KMS-11 (cell line): Measurements from ENCODE around the gene PLOD3.

Experiments
- H2AFZ ChIP-seq: fragments of 200-600 bp; sonication (generic); 2 replicates; pipeline ENCODE4 v1.6.1; 2016; ENCODE audit warnings: antibody characterized with exemption, mixed run types, low read depth
- H3K27ac ChIP-seq: fragments of 200-600 bp; sonication (generic); 2 replicates; pipeline ENCODE4 v1.6.1; 2016; ENCODE audit warnings: mild to moderate bottlenecking, mixed run types
- H3K27me3 ChIP-seq: fragments of 200-600 bp; sonication (generic); 2 replicates; pipeline ENCODE4 v1.6.1; 2017; ENCODE audit warnings: mild to moderate bottlenecking, low read depth, mixed run types, moderate library complexity; ENCODE audit not compliant: insufficient read depth
- H3K36me3 ChIP-seq: fragments of 200-600 bp; sonication (generic); 2 replicates; pipeline ENCODE4 v1.6.1; 2017; ENCODE audit warnings: mild to moderate bottlenecking, mixed run types; ENCODE audit not compliant: insufficient read depth
- H3K4me1 ChIP-seq: fragments of 200-600 bp; sonication (generic); 2 replicates; pipeline ENCODE4 v1.6.1; 2016; ENCODE audit warnings: mild to moderate bottlenecking, low read depth, mixed run types; ENCODE audit not compliant: poor library complexity, severe bottlenecking
- H3K4me2 ChIP-seq: fragments of 200-600 bp; sonication (generic); 2 replicates; pipeline ENCODE4 v1.7.0; 2016; ENCODE audit warnings: mild to moderate bottlenecking, mixed run types
- H3K4me3 ChIP-seq: fragments of 200-600 bp; sonication (generic); IDR thresholded peaks from 2 replicates; pipeline ENCODE4 v1.6.1; 2017; ENCODE audit warnings: low read depth, low read length, mixed read lengths; ENCODE audit not compliant: insufficient read depth
- H3K79me2 ChIP-seq: fragments of 200-600 bp; sonication (generic); 2 replicates; pipeline ENCODE4 v1.6.1; 2016; ENCODE audit warnings: low read depth, mixed run types; ENCODE audit not compliant: insufficient read depth
- H3K9ac ChIP-seq: fragments of 200-600 bp; sonication (generic); 2 replicates; pipeline ENCODE4 v1.6.1; 2016; ENCODE audit warnings: mild to moderate bottlenecking, mixed run types
- H4K20me1 ChIP-seq: fragments of 200-600 bp; sonication (generic); 2 replicates; pipeline ENCODE4 v1.6.1; 2016; ENCODE audit warnings: mild to moderate bottlenecking, mixed run types; ENCODE audit not compliant: insufficient read depth
- TF ChIP-seq, protein P1 (sequence below): fragments of 200-600 bp; sonication (generic); conservative IDR thresholded peaks from 2 replicates; pipeline ENCODE4 v1.6.1; 2017; ENCODE audit warnings: low read depth, mild to moderate bottlenecking, antibody characterized with exemption, low read length, moderate library complexity, mixed read lengths

PLOD3 gene

DNA sequence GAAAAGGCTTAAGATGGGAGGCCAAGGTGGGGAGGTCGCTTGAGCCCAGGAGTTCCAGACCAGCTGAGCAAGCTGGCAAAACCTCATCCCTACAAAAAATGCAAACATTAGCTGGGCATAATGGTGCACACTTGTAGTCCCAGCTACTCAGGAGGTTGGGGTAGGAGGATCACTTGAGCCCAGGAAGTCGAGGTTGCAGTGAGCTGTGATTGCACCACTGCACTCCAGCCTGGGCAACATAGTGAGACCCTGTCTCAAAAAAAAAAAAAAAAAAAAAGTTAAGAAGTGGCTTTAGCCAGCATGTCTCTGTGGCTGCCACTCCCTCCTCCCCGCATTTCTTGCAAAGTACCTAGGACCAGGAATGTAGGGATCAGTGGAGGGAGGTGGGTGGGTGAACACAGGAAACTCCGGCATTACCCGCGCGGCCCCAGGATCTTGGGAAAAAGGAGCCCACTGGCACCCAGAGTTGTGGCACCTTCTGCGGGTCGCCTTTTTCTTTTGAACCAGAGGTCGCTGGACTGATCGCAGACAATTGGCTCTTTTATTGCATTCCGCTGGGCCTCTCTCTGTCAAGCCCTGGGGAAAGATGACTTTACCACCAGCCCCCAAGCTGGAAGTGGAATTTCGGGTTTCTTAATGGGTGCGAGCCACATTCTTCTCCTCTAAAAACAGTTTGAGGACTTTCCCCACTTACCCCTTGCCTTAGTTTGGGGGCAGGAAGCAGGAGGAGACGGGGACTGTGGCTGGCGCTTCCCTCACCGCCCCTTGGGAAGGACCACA is 55.5 kb downstream of the PLOD3 start:
- no peaks in the 10 kb centered on the region for H3K79me2 ChIP-seq
- no peaks in the 10 kb centered on the region for H3K36me3 ChIP-seq
- TF ChIP-seq, protein P1, sequence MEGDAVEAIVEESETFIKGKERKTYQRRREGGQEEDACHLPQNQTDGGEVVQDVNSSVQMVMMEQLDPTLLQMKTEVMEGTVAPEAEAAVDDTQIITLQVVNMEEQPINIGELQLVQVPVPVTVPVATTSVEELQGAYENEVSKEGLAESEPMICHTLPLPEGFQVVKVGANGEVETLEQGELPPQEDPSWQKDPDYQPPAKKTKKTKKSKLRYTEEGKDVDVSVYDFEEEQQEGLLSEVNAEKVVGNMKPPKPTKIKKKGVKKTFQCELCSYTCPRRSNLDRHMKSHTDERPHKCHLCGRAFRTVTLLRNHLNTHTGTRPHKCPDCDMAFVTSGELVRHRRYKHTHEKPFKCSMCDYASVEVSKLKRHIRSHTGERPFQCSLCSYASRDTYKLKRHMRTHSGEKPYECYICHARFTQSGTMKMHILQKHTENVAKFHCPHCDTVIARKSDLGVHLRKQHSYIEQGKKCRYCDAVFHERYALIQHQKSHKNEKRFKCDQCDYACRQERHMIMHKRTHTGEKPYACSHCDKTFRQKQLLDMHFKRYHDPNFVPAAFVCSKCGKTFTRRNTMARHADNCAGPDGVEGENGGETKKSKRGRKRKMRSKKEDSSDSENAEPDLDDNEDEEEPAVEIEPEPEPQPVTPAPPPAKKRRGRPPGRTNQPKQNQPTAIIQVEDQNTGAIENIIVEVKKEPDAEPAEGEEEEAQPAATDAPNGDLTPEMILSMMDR = no peak
- no peak overlapping the region for H2AFZ ChIP-seq
- H3K27ac ChIP-seq = no peak overlapping the region
- no peak overlapping the region for H3K9ac ChIP-seq
- peaks cover 17% of the 10 kb centered on the region for H3K27me3 ChIP-seq
- H3K4me3 ChIP-seq = no peak overlapping the region
- no peak overlapping the region for H3K4me2 ChIP-seq
- H3K4me1 ChIP-seq = peaks cover 11% of the 10 kb centered on the region
- H4K20me1 ChIP-seq = no peaks in the 10 kb centered on the region

DNA sequence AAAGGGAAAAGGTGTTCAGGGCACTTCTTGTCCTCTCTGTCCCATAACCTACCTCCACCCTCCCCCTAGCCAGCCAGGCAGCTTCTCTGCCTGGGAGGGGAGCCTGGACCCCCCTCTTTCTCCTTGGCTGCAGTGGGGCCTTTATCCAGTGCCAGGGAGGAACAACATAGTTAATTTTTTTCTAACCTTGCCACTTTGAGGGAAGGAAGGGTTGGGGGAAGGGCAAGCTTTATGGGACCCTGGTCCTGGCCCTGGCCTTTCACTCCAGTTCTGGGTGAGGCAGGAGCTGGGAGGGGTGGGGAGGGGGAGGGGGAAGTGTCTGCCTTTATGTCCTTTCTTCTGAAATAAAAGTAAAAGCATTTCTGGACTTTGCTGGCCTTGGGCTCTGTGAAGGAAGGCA is 56.5 kb downstream of the PLOD3 start:
- Histone ChIP-seq H3K36me3 (no peaks in the 10 kb centered on the region), H3K9ac (no peak overlapping the region), H4K20me1 (no peaks in the 10 kb centered on the region), H2AFZ (no peak overlapping the region), H3K4me2 (no peak overlapping the region), H3K4me1 (peaks cover 9% of the 10 kb centered on the region), H3K27me3 (peaks cover 10% of the 10 kb centered on the region; the same call in 1 of the 2 replicates), H3K4me3 (no peak overlapping the region), H3K79me2 (no peaks in the 10 kb centered on the region), H3K27ac (no peak overlapping the region)
- TF ChIP-seq, protein P1 = no peak

DNA sequence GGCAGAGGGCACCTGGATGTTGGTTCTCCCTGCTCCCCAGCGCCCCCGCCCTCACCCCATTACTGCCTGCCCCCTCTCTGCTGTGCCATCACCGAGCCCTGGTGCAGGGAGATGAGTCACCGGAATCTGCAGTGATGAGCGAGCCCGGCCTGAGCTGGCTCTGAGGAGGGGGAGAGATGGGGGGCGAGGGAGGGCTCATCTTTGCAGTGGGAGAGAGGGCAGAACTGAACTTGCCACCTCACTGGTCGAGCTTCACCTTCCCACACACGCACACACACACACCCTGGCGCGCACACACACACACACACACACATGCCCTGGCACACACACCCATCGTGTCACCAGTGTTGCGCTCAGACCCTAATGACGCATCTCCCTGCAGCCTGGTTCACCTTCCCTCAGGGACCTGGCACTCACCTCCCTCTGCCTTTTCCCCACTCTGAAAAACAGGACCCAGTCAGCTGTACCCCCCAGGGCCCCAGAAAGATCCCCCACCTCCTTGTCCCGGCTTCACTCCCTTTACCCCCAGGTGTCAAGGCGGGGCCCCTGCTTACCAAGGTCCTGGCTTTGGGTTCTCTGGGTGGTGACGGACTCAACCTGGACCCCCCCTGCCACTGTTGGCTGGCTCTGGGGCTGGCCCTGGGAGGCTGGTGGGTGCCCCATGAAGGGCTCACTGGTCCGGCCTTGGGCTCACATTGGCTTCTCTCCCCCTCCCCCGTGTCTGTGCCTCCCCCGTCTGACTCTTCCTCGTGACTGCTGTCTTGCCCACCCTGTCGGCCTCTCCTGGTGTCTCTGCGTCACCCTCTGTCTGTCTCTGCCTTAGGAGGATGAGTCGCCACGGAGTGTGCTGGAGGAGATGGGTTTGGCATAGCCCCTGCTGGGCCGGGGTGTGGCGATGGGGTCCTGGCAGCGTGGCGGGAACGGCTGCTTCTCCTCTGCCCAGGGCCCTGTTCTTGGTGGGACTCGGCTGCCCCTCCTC is 57.4 kb downstream of the PLOD3 start:
- H3K4me2 ChIP-seq = no peak overlapping the region

DNA sequence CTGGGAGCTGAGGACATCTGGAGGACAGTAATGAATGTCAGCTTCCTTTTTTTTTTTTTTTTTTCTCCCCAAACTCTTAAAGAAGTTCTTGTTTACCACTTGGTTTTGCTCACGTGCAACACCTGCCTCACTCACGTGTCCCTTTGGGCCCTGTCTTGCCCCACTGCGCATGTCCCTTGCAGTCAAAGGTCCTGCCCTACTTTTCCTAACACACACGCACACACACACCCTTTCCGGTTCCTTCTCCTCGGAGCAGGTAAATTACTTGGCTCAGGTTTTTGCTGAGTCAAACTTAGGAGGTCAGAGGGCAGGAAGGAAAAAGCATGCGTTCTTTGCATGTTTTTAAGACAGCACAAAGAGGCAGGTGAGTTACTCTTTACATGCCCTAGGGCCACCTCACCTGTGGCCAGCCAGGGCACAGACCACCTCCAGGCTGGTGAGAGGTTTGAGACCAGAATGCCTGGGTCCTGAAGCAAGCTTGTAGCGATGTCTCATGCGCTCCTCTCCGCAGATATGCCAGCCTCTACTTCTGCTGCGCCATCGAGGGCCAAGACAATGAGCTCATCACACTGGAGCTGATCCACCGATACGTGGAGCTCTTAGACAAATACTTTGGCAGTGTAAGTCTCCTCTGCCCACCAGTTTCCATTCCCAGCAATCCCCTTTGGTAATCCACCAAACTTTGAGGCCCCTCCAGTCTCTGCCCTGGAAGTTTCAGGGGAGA is 60.4 kb downstream of the PLOD3 start:
- Histone ChIP-seq H3K4me3 (no peak overlapping the region), H3K4me1 (no peaks in the 10 kb centered on the region), H3K4me2 (no peak overlapping the region), H4K20me1 (no peaks in the 10 kb centered on the region), H3K27me3 (peaks cover 17% of the 10 kb centered on the region), H3K79me2 (no peaks in the 10 kb centered on the region), H3K36me3 (no peaks in the 10 kb centered on the region), H3K27ac (no peak overlapping the region), H3K9ac (no peak overlapping the region), H2AFZ (no peak overlapping the region)
- TF ChIP-seq, protein P1 = no peak

More for the DNA sequence above, 57.4 kb downstream of the PLOD3 start:
- TF ChIP-seq, protein P1 = no peak
- Histone ChIP-seq H3K79me2 (no peaks in the 10 kb centered on the region), H3K9ac (no peak overlapping the region), H3K4me1 (peaks cover 3% of the 10 kb centered on the region), H3K4me3 (no peak overlapping the region), H3K36me3 (no peaks in the 10 kb centered on the region), H3K27ac (no peak overlapping the region), H4K20me1 (no peaks in the 10 kb centered on the region), H2AFZ (no peak overlapping the region), H3K27me3 (peaks cover 8% of the 10 kb centered on the region; the same call in 1 of the 2 replicates)
